Trophoblast cell (in vitro differentiated cells and primary cell): ENCODE data around the gene TNFRSF4.

Experiments
- DNase-seq, 2 donors: peaks; one replicate each; pipeline ENCODE4 v3.0.0-alpha.2; 2016
- H2AFZ ChIP-seq: 2 replicates; pipeline ENCODE4 v1.6.1; 2013; ENCODE audit warnings: low read length, moderate library complexity, mild to moderate bottlenecking; ENCODE audit not compliant: insufficient read depth, poor library complexity
- H2AK5ac ChIP-seq: 2 replicates; pipeline ENCODE4 v1.6.1; 2013; ENCODE audit warnings: mild to moderate bottlenecking, low read length
- H2BK120ac ChIP-seq: 2 replicates; pipeline ENCODE4 v1.6.1; 2013; ENCODE audit warnings: low read length, mild to moderate bottlenecking, moderate library complexity; ENCODE audit not compliant: insufficient read depth, poor library complexity
- H2BK12ac ChIP-seq: 2 replicates; pipeline ENCODE4 v1.6.1; 2013; ENCODE audit warnings: mild to moderate bottlenecking, low read length, moderate library complexity
- H2BK5ac ChIP-seq: 2 replicates; pipeline ENCODE4 v1.6.1; 2013; ENCODE audit warnings: low read length, low read depth, moderate library complexity, mild to moderate bottlenecking; ENCODE audit not compliant: poor library complexity
- H3K14ac ChIP-seq: 2 replicates; pipeline ENCODE4 v1.6.1; 2013; ENCODE audit warnings: mild to moderate bottlenecking, low read length
- H3K18ac ChIP-seq: 2 replicates; pipeline ENCODE4 v1.6.1; 2013; ENCODE audit warnings: mild to moderate bottlenecking, low read length
- H3K23ac ChIP-seq: 2 replicates; pipeline ENCODE4 v1.6.1; 2013; ENCODE audit warnings: low read length
- H3K27ac ChIP-seq: 2 replicates; pipeline ENCODE4 v1.5.1; 2013; ENCODE audit warnings: low read depth, mild to moderate bottlenecking, inconsistent platforms, low read length, moderate library complexity
- H3K27me3 ChIP-seq: 2 replicates; pipeline ENCODE4 v1.6.1; 2013; ENCODE audit warnings: inconsistent platforms, mild to moderate bottlenecking, low read length, moderate library complexity; ENCODE audit not compliant: insufficient read depth
- H3K36me3 ChIP-seq, 2 experiments: 1 replicate in 1 of 2; 2 replicates in 1 of 2; pipeline ENCODE4 v1.6.1; 2013; ENCODE audit warnings: low read length in 2 of 2, mild to moderate bottlenecking in 2 of 2, moderate library complexity in 1 of 2; ENCODE audit not compliant: insufficient read depth in 2 of 2, control insufficient read depth in 1 of 2
- H3K4ac ChIP-seq: 2 replicates; pipeline ENCODE4 v1.6.1; 2013; ENCODE audit warnings: low read depth, mild to moderate bottlenecking, low read length, moderate library complexity
- H3K4me1 ChIP-seq, 2 experiments: 1 replicate in 1 of 2; 2 replicates in 1 of 2; pipeline ENCODE4 v1.6.1; 2013; ENCODE audit warnings: low read length in 2 of 2, mild to moderate bottlenecking in 2 of 2, moderate library complexity in 1 of 2; ENCODE audit not compliant: insufficient read depth in 2 of 2, control insufficient read depth in 1 of 2
- H3K4me2 ChIP-seq: 2 replicates; pipeline ENCODE4 v1.6.1; 2013; ENCODE audit warnings: inconsistent platforms, mild to moderate bottlenecking, low read length, moderate library complexity
- H3K4me3 ChIP-seq: 2 replicates; pipeline ENCODE4 v1.5.1; 2013; ENCODE audit warnings: mild to moderate bottlenecking, low read depth, low read length, inconsistent platforms
- H3K79me1 ChIP-seq: one replicate; pipeline ENCODE4 v1.6.1; 2013; ENCODE audit warnings: low read length
- H3K79me2 ChIP-seq: 2 replicates; pipeline ENCODE4 v1.6.1; 2013; ENCODE audit warnings: low read length, mild to moderate bottlenecking; ENCODE audit not compliant: control insufficient read depth, insufficient read depth, poor library complexity
- H3K9ac ChIP-seq: 2 replicates; pipeline ENCODE4 v1.6.1; 2013; ENCODE audit warnings: mild to moderate bottlenecking, low read length
- H3K9me3 ChIP-seq: 2 replicates; pipeline ENCODE4 v1.6.1; 2013; ENCODE audit warnings: low read depth, mild to moderate bottlenecking, control low read depth, inconsistent platforms, low read length; ENCODE audit not compliant: insufficient read depth
- H4K12ac ChIP-seq: 2 replicates; pipeline ENCODE4 v1.6.1; 2013; ENCODE audit warnings: low read depth, mild to moderate bottlenecking, low read length, moderate library complexity
- H4K8ac ChIP-seq: 2 replicates; pipeline ENCODE4 v1.6.1; 2013; ENCODE audit warnings: low read depth, mild to moderate bottlenecking, low read length, moderate library complexity
- H4K91ac ChIP-seq: one replicate; pipeline ENCODE4 v1.6.1; 2013; ENCODE audit warnings: low read depth, mild to moderate bottlenecking, low read length, moderate library complexity
- WGBS: extraction: QIAGEN DNeasy Blood & Tissue Kit; methylation state at CpG from one replicate; pipeline ENCODE4 v1.1.7; 2013; ENCODE audit warnings: missing lambda C conversion rate; ENCODE audit not compliant: insufficient read length, insufficient coverage; ENCODE audit errors: extremely low coverage; 5-methylcytosine and 5-hydroxymethylcytosine counted together

Gene TNFRSF4

DNA sequence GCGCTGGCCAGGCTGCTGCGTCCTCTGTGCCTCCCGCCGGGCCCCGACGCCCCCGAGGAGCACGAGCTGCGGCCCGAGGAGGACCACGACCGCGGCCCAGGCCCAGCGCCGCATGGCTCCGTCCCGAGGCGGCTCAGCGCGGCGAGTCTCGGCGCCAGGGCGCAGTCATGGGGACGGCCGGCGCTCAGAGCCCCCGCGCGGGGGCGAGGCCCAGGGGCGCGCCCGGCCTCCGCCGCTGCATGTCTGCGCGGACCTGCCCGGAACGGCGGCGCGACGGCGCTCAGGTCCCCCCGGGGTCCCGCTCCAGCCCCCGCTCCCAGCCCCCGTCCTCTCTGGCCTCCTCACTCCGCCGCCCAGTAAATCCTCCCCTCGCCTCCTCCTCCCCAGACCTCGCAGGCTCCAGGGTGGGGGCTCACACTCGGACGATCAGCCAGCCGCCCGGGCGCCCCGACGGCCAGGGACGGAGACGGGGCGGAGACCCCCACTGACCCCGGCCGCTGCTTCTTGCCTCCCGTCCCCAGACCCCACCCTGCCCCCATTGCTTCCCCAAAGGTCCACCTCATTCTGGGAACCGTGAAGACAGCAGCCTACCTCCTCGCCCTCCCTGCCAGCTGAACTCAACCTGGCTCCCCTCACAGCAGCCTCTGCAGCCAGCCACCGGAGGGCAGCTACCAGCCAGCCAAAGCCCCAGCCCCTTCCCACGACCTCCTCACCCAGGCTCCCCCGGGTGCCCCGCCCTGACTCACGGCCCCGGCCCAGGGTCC, 32.8 kb upstream of the TNFRSF4 start, which contains the start of gene C1QTNF12:
Gene C1QTNF12, minus strand, starts transcription at position 146 of the 764 bp plus-strand sequence. Its CDS starts 32 bp downstream, at position 114.
- Histone ChIP-seq H4K12ac (no peak within 1 kb of the TSS), H2BK5ac (no peak within 1 kb of the TSS), H3K36me3 (peaks cover 3 to 13% of the 10 kb centered on the region in 2 experiments), H4K91ac (peak within 1 kb of the TSS; percentile 29), H3K4me1 (peaks cover 12 to 14% of the 10 kb centered on the region in 2 experiments), H3K9me3 (peaks cover 2% of the 10 kb centered on the region), H3K23ac (no peak within 1 kb of the TSS), H3K79me2 (no peaks in the 10 kb centered on the region), H3K27ac (no peak within 1 kb of the TSS), H3K4me2 (peak within 1 kb of the TSS; percentile 43), H4K8ac (peak within 1 kb of the TSS; percentile 7), H3K79me1 (peaks cover 9% of the 10 kb centered on the region), H3K9ac (no peak within 1 kb of the TSS), H3K4ac (no peak within 1 kb of the TSS), H2AK5ac (no peak within 1 kb of the TSS), H3K27me3 (peaks cover 5% of the 10 kb centered on the region), H3K4me3 (no peak within 1 kb of the TSS), H2AFZ (no peak within 1 kb of the TSS), H3K14ac (no peak within 1 kb of the TSS), H3K18ac (no peak within 1 kb of the TSS), H2BK12ac (no peak within 1 kb of the TSS), H2BK120ac (no peak within 1 kb of the TSS)
- no peak for DNase-seq
- no CpG with 5 or more reads among the region's 74 CpGs for WGBS

DNA sequence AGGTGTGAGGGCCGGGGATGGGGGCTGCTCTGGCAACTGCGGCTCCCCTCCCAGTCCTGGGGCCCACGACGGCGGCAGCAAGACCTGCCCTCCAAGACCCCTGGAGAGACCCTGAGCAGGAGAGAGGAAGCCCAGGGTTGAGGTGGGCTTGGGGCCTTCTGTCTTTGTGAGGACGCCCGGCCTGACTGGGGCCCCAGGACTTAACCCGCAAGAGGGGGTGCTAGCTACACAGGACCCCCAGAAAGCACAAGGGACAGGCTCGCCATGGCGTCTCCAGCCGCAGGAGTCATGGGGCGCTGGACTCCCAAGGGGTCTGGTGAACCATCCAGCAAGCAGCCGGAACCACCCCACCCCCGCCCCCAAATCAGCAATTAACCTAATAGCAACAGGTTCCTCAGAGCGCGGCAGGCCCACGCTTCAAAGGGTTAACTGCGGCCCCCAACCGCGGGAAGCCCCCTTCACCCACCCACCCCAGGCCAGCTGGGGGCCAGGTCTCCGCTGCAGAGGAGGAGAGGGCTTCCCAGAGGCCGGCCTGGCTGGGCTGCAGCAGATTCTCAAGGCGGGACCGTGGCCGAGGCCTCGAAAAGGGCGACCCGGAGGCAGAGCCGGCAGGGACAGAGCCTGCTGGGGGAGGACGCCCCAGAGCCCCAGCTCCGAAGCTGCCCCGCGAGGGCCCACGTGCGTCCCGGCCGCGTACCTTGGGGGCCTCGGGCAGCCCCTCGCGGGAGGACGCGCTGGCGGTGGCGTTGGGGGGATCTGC, 32.0 kb upstream of the TNFRSF4 start:
- Histone ChIP-seq H3K79me2 (no peaks in the 10 kb centered on the region), H3K4me3 (no peak overlapping the region), H3K4ac (no peak overlapping the region), H4K8ac (peak overlapping the region; percentile 7), H3K18ac (no peak overlapping the region), H3K9me3 (peaks cover 2% of the 10 kb centered on the region), H3K23ac (no peak overlapping the region), H2AK5ac (no peak overlapping the region), H4K91ac (peak overlapping the region; percentile 29), H2AFZ (no peak overlapping the region), H2BK5ac (no peak overlapping the region), H3K36me3 (peaks cover 1 to 6% of the 10 kb centered on the region in 2 experiments), H3K27ac (no peak overlapping the region), H3K27me3 (peaks cover 5% of the 10 kb centered on the region), H3K4me2 (peak overlapping the region; percentile 43), H4K12ac (no peak overlapping the region), H2BK12ac (no peak overlapping the region), H3K9ac (no peak overlapping the region), H2BK120ac (no peak overlapping the region), H3K4me1 (peaks cover 9 to 11% of the 10 kb centered on the region in 2 experiments), H3K79me1 (peaks cover 7% of the 10 kb centered on the region), H3K14ac (no peak overlapping the region)
- peak in 1 of 2 donors; percentile 8 for DNase-seq
- WGBS, result no CpG with 5 or more reads among the region's 45 CpGs

DNA sequence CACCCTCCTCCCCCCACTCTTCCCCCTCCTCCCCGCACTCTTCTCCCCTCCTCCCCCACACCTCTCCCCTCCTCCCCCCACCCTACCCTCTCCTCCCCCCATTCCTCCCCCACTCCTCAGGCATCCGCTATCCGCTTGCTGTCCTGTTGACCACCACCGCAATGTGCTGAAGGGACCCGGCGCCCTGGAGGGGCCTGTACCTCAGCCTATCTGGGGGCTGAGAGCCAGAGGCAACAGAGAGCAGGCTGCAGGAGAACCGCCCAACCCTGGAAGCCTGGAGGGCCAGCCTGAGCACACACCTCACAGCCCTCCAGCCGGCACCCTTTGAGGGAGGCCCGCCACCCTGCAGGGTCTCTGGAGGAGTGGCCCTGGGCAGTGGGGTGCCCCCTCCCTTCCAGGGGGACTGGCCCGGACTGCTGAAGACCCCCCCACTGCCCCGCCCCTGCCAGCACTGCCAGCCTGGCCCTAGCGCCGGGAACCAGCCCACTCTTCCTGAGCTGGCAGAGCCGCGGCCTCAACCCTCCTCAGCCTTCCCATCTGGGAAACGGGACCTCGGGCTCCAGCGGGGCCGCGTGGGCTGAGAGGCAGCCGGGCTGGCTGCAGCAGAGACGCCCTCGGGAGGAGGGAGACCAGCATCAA, 31.3 kb upstream of the TNFRSF4 start:
- Histone ChIP-seq H2BK120ac (no peak overlapping the region), H2BK12ac (no peak overlapping the region), H3K36me3 (peaks cover 1 to 6% of the 10 kb centered on the region in 2 experiments), H3K23ac (no peak overlapping the region), H2BK5ac (no peak overlapping the region), H3K9me3 (peaks cover 2% of the 10 kb centered on the region), H3K4me1 (peaks cover 5 to 7% of the 10 kb centered on the region in 2 experiments), H3K27ac (no peak overlapping the region), H3K9ac (no peak overlapping the region), H4K12ac (no peak overlapping the region), H2AFZ (no peak overlapping the region), H4K91ac (no peak overlapping the region), H3K4ac (no peak overlapping the region), H3K27me3 (peaks cover 5% of the 10 kb centered on the region), H3K79me1 (peaks cover 3% of the 10 kb centered on the region), H2AK5ac (no peak overlapping the region), H3K14ac (no peak overlapping the region), H3K79me2 (no peaks in the 10 kb centered on the region), H3K4me2 (no peak overlapping the region), H3K4me3 (no peak overlapping the region), H3K18ac (no peak overlapping the region), H4K8ac (no peak overlapping the region)
- WGBS, result 57% methylated on average over 1 of the region's 23 CpGs
- DNase-seq, result no peak

DNA sequence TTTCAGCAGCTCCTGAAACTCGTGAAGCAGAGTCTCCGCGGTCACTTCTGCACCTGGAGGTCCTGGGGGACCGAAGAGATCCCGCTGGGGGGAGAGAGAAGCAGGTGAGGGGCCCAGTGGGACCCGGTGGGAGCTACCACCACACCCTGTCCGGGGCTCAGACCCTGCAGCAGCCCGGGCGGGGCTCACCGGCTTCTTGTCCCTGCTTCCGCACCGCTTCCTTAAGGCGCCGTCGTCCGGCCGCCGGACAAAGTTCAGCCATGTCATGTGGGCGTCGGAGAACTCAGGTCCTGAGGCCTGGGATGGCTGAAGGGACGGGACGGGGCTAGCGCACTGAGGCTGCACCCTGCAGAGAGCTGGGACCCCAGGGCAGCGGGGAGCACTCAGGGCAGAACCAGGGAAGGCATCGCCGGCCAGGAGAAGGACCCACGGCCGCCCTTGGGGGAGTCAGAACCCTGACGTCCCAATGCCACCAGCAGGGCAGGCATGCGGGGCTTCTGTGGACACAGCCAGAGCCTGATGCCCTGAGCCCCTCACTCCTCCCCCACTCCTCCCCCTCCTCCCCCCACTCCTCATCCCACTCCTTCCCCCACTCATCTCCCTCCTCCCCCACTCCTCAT, 30.3 kb upstream of the TNFRSF4 start:
- H3K79me1 ChIP-seq, result peaks cover 3% of the 10 kb centered on the region
- no peak overlapping the region for H4K8ac ChIP-seq
- no peak overlapping the region for H3K14ac ChIP-seq
- H4K91ac ChIP-seq, result no peak overlapping the region
- no peak overlapping the region for H3K23ac ChIP-seq
- no peak overlapping the region for H2BK5ac ChIP-seq
- no peak overlapping the region for H2BK12ac ChIP-seq
- H3K4me3 ChIP-seq, result no peak overlapping the region
- peaks cover 2% of the 10 kb centered on the region for H3K9me3 ChIP-seq
- no peak overlapping the region for H3K4me2 ChIP-seq
- peak in 1 of 2 donors; percentile 51 for DNase-seq
- H2BK120ac ChIP-seq, result no peak overlapping the region
- H2AK5ac ChIP-seq, result no peak overlapping the region
- H3K4ac ChIP-seq, result no peak overlapping the region
- peaks cover 5% of the 10 kb centered on the region for H3K27me3 ChIP-seq
- H3K4me1 ChIP-seq, result peaks cover 7 to 10% of the 10 kb centered on the region in 2 experiments
- H2AFZ ChIP-seq, result no peak overlapping the region
- H3K9ac ChIP-seq, result no peak overlapping the region
- no peak overlapping the region for H4K12ac ChIP-seq
- H3K79me2 ChIP-seq, result no peaks in the 10 kb centered on the region
- peaks cover 0 to 6% of the 10 kb centered on the region in 2 experiments for H3K36me3 ChIP-seq
- no peak overlapping the region for H3K18ac ChIP-seq
- H3K27ac ChIP-seq, result no peak overlapping the region
- no CpG with 5 or more reads among the region's 30 CpGs for WGBS
